GM12875 (cell line): ENCODE results near the gene ACER1.
"Not testable (repeated sequence)": the region's sequence is repeated elsewhere in the genome, so short reads cannot be mapped to it uniquely, and the experiment has no call there.

Source experiments
- H3K4me3 ChIP-seq: one replicate; pipeline ENCODE4 v1.5.1; 2011; ENCODE audit warnings: low read depth, low read length, control low read depth
- CTCF ChIP-seq: IDR thresholded peaks from 2 replicates; pipeline ENCODE4 v1.5.1; 2011; ENCODE audit warnings: low read depth, mild to moderate bottlenecking, control low read depth, inconsistent platforms, low read length, moderate library complexity, borderline replicate concordance; ENCODE audit not compliant: insufficient read depth

The ACER1 gene

GRCh38 chr19:6372594-6373095, 39.2 kb upstream of the ACER1 start, which contains the start of gene ALKBH7:
Gene ALKBH7, plus strand, starts transcription at chr19:6372794. Its CDS starts 27 bp downstream, at chr19:6372821.
- H3K4me3 ChIP-seq, result peak within 1 kb of the TSS; percentile 97
- TF ChIP-seq CTCF, result no peak

DNA sequence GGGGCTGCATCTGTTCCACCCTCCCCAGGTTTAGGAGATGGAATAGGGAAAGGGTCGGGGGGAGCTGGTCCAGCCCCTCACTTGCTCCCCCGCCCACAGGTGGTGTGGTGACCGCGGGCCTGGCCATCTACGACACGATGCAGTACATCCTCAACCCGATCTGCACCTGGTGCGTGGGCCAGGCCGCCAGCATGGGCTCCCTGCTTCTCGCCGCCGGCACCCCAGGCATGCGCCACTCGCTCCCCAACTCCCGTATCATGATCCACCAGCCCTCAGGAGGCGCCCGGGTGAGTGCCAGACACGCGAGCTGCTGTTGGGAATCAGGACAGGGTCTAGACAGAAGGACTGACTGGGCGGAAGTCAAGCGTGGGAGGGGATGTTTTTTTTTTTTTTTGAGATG, 30.9 kb upstream of the ACER1 start:
- no peak for TF ChIP-seq CTCF
- H3K4me3 ChIP-seq, result no peak overlapping the region

DNA sequence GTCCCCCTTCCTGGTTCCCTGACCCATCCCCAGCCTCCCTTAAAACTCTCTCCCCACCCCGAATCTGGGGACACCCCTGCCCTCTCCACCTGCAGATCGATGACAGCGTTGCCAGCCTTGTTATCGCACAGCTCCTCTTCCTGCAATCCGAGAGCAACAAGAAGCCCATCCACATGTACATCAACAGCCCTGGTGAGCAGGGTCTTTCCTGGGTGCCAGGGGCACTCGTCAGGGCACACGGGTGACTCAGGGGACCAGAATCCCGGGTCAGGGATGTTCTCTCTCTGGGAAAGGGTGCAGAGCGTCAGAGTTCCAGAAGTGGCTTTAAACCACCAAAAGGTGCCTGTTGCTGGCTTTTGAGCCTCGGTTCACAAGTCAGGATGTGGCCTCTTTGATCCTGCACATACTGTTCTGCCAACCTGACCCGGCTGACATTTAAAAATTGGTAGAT, 29.0 kb upstream of the ACER1 start:
- H3K4me3 ChIP-seq, result peak overlapping the region; percentile 95
- no peak for TF ChIP-seq CTCF

- H3K4me3 ChIP-seq, result peak overlapping the region; percentile 95
- no peak for TF ChIP-seq CTCF
These were observed 28.6 kb upstream of the ACER1 start for GRCh38 chr19:6362027-6362350.

DNA sequence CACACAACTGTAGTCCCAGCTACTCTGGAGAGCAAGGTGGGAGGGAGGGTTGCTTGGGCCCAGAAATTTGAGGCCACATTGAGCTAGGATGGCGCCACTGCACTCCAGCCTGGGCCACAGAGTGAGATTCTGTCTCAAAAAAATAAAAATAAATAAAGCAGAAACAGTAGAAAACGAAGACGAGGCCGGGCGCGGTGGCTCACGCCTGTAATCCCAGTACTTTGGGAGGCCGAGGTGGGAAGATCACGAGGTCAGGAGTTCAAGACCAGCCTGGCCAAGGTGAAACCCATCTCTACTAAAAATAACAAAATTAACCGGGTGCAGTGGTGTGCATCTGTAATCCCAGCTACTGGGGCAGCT, 27.4 kb upstream of the ACER1 start:
- H3K4me3 ChIP-seq, result peak overlapping the region; percentile 1

DNA sequence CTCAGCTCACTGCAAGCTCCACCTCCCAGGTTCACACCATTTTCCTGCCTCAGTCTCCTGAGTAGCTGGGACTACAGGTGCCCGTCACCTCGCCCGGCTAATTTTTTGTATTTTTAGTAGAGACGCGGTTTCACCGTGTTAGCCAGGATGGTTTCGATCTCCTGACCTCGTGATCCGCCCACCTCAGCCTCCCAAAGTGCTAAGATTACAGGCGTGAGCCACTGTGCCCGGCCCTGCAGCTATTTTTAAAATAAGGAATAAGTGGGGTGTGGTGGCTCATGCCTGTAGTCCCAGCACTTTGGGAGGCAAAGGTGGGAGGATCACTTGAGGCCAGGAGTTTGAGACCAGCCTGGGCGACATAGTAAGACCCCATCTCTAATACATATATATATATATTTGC, 27.0 kb upstream of the ACER1 start:
- not testable (repeated sequence) for H3K4me3 ChIP-seq

- no peak for TF ChIP-seq CTCF
- H3K4me3 ChIP-seq, result no peak overlapping the region
These were observed 26.3 kb upstream of the ACER1 start for GRCh38 chr19:6359568-6360341.

DNA sequence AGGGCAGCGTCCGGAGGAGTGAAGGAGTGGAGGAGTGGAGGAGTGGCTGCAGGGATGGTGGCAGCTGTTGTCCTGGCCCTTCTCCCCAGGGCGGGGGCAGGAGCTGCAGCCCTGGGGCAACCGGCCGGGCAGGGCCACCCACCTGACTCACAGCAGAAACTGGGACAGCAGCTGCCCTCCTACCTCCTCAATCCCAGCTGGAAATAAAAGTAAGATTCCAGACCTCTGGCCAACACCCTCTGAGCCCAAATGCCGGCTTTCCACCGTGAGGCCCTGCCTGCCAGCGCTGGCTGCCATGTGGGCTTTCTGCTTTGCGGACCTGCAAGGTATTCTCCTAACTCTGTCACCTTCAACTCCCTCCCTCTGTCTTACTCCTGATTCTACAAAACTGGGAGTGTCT, 24.6 kb upstream of the ACER1 start:
- TF ChIP-seq CTCF, result no peak
- H3K4me3 ChIP-seq, result no peak overlapping the region
